ENCODE data around the gene HOXB3. TPM values are rescaled to one million over a fixed set of nuclear protein-coding genes. Genes with fewer than 3 reads are reported as not detected.

The HOXB3 gene
- polyA plus RNA-seq, 3 donors: 153 to 258 (median 169) TPM

- no peak for DNase-seq (ENCODE audit: extremely low read depth in 1 of 11, low read depth in 9 of 11, low spot score in 4 of 11)
These were observed 87.1 kb downstream of the HOXB3 start for GRCh38 chr17:48502901-48503300.

- no peak for DNase-seq (ENCODE audit: extremely low read depth in 1 of 11, low read depth in 9 of 11, low spot score in 4 of 11)
These were observed 87.7 kb downstream of the HOXB3 start for GRCh38 chr17:48502312-48502711.

DNA sequence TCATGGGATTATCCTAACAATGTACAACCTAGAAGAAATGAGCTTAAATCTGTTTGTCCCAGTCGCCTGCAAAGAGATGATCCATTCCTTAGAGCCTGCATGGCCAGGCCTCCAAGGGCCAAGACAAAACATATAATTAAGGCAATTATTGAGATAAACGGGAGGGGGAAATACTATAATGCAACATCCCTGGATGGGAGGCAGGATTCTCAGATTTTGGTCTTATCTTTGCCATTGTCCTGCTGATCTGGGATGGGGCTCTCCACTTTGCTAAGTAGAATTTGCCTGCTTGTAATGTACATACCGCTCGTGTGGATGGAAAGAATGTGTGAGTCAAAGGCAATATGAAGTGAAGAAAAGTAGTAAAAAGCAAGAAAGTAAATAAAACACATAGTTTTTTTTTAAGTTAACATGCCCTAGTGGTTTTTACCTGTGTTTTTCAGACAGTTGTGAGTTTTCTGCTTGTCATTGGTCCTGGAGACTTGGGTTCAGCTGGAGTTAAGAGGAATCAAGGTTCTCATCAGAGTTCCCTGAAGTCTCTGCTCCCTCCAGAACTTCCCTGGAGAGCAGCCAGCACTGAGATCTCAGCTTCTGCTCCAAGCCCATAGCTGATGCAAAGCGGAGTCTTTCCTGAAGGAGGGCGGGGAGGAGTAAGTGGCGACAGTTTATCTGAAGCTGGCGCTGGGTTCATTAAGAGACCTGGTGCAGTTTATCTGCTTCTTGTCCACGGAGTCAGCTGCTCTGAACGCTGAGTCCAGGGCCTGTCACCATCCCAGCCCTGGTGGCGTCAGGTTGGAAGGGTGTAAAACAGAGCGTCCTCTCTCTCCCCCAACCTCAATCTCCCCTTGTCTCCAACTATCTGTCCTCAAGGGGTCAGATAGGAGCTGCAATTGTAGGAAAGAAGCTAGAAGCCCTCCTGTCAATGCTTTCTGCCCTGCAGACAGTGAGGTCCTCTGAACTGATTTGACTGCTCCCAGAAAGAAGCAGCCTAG is 89.3 kb downstream of the HOXB3 start:
- DNase-seq (ENCODE audit: extremely low read depth in 1 of 11, low read depth in 9 of 11, low spot score in 4 of 11): no peak

DNA sequence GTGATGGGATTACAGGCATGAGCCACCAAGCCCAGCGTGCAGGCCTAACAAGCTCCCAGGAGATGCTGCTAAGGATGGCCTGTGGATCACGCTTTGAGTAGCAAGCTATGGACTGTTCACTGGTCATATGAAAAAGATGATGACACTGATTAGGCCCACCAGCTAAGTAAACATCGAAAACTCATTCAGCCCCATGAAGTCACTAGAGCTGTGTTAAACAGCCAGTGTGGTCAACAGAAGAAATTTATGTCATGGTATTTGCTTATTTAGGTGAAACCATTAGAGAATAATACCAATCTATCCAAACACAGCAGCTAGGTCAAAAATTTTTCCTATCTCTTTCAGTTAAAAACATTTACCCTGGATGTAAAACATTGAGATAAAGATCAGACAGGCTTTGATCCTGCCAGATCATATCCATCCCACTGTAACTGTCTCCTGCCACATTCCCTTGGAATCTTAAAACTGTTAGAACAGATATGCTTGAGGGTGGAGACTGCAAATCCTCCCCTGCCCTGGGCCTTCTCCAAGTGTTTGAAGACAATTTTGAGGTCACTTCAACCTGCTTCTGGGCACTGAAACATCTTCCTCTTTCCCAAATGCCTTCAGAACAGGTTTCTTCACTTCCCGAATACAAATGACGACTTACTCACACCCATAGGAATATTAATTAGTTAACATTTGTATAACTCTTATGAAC is 90.2 kb downstream of the HOXB3 start:
- DNase-seq (ENCODE audit: extremely low read depth in 1 of 11, low read depth in 9 of 11, low spot score in 4 of 11): no peak

- no peak for DNase-seq (ENCODE audit: extremely low read depth in 1 of 11, low read depth in 9 of 11, low spot score in 4 of 11)
These were observed 90.8 kb downstream of the HOXB3 start for GRCh38 chr17:48499248-48499647.

Other genes with a start within 250 kb of the HOXB3 start
- 10 to 100 TPM in 2 of 3 donors, 1 to 10 TPM in 1; 8.5 to 12.3 (median 10.6) TPM for gene SKAP1, start 160.0 kb downstream of the HOXB3 start, polyA plus RNA-seq (ENCODE audit: insufficient read length in 3 of 3)
- gene HOXB1, start 59.2 kb downstream of the HOXB3 start, polyA plus RNA-seq (ENCODE audit: insufficient read length in 3 of 3): under 1 TPM; 0.19 to 0.91 (median 0.27) TPM
- gene HOXB2, start 45.1 kb downstream of the HOXB3 start, polyA plus RNA-seq (ENCODE audit: insufficient read length in 3 of 3): 10 to 100 TPM; 42.7 to 52.5 (median 49.0) TPM
- gene HOXB4, start 11.9 kb downstream of the HOXB3 start, polyA plus RNA-seq (ENCODE audit: insufficient read length in 3 of 3): 10 to 100 TPM; 12.3 to 26.4 (median 15.6) TPM
- gene HOXB5, start 3.5 kb upstream of the HOXB3 start, polyA plus RNA-seq (ENCODE audit: insufficient read length in 3 of 3): 10 to 100 TPM; 30.0 to 58.2 (median 39.7) TPM
- gene HOXB6, start 14.7 kb upstream of the HOXB3 start, polyA plus RNA-seq (ENCODE audit: insufficient read length in 3 of 3): 100 to 1,000 TPM in 2 of 3 donors, 10 to 100 TPM in 1; 78.6 to 173 (median 115) TPM
- gene HOXB7, start 20.8 kb upstream of the HOXB3 start, polyA plus RNA-seq (ENCODE audit: insufficient read length in 3 of 3): 10 to 100 TPM; 48.5 to 52.0 (median 48.5) TPM
- gene HOXB8, start 25.1 kb upstream of the HOXB3 start, polyA plus RNA-seq (ENCODE audit: insufficient read length in 3 of 3): 10 to 100 TPM; 46.1 to 68.4 (median 55.6) TPM
- gene HOXB9, start 36.1 kb upstream of the HOXB3 start, polyA plus RNA-seq (ENCODE audit: insufficient read length in 3 of 3): 10 to 100 TPM; 68.7 to 88.7 (median 72.5) TPM
- not detected for gene PRAC1, start 132.3 kb upstream of the HOXB3 start, polyA plus RNA-seq (ENCODE audit: insufficient read length in 3 of 3)
- gene PRAC2, start 132.9 kb upstream of the HOXB3 start, polyA plus RNA-seq (ENCODE audit: insufficient read length in 3 of 3): not detected
- gene HOXB13, start 138.5 kb upstream of the HOXB3 start, polyA plus RNA-seq (ENCODE audit: insufficient read length in 3 of 3): not detected
- gene TTLL6, start 227.0 kb upstream of the HOXB3 start, polyA plus RNA-seq (ENCODE audit: insufficient read length in 3 of 3): under 1 TPM; 0.44 to 0.54 (median 0.52) TPM
- 10 to 100 TPM; 71.9 to 83.7 (median 81.1) TPM for gene CALCOCO2, start 240.8 kb upstream of the HOXB3 start, polyA plus RNA-seq (ENCODE audit: insufficient read length in 3 of 3)